SK-N-MC (cell line): ENCODE data around the gene HELZ.

ENCODE experiments used
- EZH2 ChIP-seq: fragments of 200-600 bp; sonication (generic); IDR thresholded peaks from one replicate; pipeline ENCODE4 v1.6.1; 2017; ENCODE audit warnings: antibody characterized with exemption
- POLR2AphosphoS5 ChIP-seq: IDR thresholded peaks from 2 replicates; pipeline ENCODE4 v1.6.1; 2012; ENCODE audit warnings: mild to moderate bottlenecking, low read depth, low read length, borderline replicate concordance

DNA sequence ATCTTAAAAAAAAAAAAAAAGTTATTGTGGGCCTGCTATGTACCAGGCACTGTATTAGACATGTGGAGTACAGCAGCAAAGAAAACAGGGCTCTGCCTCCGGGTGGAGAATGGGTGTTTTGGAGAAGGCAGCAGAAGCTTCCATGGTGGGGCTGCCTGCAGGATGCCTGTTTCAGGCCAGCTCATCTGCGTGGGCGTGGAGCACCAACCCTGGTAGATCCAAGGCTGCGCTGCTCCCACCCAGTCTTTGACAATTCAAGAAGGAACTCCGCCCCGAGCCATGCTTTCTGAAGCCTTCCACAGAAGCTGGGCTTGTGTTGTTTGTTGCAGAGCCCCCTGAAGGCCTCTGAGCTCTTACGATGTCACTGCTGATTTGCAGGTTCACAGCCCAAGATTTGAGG, 223.8 kb downstream of the HELZ start:
- TF ChIP-seq EZH2, result no peak
- no peak for TF ChIP-seq POLR2AphosphoS5
